Stimulated activated naive CD4-positive, alpha-beta T cell treated with Interleukin-2 at 50 U/mL for 16 hours (primary cell): ENCODE measurements around the gene RAB23.
A peak's percentile ranks its signal among the peaks of the same experiment; 100 is the strongest.

Experiments
- DNase-seq: peaks from one replicate; lab custom pipeline; 2025; lab: John Stamatoyannopoulos, UW

The RAB23 gene

DNA sequence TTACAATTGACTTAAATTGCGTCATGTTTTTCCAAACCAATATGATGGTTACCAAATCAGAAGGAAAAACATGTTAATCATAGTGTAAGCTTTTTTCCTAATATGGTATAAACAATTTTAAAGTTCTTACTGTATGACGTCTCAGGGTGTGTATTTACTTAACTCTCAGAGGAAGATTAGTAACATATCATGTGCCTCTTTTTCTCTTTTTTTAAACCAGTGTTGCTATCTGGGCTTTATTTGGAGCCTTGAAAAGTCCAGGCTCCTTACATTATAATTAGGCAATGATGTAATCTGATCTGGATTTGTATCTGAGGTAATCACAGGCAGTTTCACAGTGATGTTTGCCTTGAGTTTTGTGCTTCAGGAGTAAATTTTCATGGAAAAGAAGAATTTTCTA is 20.4 kb upstream of the RAB23 start:
- no peak for DNase-seq

DNA sequence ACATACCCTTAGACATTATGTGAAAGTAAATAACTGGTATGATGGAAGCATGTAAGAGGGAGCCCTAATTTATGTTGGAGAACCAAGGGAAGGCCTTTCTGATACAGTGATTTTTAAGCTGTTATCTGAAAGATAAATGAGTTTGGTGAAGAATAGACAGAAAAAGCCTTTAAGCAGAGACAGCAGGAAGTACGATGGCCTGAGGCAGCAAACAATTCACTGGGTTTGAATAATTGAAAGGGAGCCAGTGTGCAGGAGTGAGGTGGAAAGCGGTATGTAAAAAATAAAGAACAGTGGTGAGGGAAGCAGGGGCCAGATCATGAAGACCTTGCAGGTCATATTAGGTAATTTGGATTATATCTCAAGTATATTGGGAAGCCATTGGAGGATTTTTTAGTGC is 4.1 kb upstream of the RAB23 start:
- no peak for DNase-seq

DNA sequence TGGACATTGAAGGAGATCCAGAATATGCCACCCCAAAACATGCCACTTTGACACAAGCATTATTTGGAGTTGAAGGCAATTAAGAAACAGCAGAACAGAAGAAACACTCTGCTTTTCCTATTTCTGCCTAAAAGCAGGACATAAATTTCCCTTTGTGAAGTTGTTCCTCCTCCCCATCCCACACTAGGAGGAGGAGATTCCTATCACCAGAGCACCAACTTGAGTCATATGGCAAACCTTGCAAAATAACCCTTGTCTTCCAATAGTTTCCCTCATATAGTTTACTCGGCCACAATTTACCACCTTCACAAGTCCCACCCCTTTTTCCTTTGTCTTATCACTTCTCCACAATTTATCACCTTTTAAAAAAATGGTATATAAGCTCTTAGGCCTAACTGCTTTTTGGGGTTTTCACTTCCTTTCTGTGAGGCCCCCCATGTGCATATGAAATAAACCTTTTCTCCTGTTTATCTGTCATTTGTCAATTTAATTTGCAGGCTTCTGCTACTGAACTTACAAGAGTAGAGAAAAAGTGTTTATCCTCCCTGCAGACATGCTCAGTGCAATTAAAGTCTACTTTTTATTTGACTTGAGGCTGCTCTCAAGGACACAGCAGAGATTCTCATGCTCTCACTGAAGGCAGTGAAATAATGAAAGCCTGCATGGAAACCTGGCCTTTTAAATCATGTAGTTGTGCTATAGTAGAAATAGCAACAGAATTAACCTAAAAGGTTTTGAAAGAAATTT is 2.8 kb upstream of the RAB23 start:
- no peak for DNase-seq

DNA sequence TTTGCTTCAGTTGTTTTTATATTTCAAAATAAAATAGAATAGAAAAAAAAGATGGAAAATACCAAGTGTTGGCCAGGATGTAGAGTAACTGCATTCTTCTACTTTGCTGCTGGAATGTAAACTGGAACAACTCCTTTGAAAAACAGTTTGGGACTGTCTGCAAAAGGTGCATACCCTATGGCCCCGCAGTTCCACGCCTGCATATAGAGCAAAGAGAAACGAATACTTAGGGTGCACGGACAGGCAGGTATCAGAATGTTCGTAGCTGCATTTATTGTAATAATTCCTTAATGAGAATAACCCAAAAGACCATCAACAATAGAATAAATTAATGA is 603 bp upstream of the RAB23 start:
- DNase-seq = no peak

DNA sequence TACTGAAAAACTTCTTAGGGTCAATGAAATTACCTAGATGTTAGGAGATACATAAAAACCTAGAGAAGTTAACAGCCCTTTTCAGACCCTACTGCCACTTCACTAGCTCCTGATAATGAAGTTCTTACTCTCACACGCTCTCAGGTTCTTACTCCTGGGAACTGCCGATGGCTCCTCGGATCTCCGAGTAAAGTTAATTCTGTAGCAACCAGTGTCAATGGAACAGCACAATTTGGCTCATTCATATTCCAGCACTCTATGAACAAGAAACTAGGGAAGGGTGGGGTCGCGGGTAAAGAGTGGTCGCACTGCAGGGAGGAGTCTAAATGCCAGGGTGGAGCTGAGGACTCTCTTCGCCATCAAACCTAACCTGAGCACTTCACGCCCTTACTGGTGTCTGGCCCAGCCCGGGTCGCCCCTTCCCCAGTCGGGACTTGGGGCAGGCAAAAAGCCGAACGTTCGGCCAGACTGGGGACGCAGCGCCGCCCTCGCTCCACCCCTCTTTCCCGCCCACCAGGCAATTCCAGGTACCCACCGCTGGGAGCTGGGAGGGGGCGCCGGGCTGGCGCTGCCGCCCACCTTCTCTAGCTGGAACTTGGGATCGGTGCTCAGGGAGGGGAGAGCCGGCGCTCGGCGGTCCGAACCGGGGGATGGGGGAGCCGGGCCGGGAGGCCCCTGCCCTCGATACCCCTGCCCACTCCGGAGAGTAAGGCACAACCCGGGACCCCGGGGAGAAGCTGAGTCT is 744 bp downstream of the RAB23 start:
- peak; percentile 31 for DNase-seq

DNA sequence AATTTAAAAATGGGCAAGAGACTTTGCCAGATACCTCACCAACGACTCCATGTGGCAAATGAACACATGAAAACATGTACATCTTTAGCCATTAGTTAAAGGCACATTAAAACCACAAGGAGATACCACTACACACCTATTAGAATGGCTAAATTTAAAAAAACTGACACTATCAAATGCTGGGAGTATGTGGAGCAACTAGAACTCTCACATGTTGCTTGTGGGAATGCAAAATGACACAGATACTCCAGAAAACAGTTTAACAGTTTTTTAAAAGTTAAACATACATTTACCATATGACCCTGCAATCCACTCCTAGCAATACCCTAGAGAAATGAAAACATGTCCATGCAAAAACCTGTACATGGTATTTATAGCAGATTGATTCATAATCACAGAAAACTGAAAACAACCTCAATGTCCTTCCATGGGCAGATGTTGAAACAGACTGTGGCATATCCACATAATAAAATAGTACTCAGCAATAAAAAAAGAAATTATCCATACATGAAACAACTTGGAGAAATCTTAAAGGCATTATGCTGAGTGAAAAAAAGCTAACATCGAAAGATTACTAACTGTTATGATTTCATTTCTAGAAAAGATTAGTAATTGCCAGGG is 1.9 kb downstream of the RAB23 start:
- no peak for DNase-seq

DNA sequence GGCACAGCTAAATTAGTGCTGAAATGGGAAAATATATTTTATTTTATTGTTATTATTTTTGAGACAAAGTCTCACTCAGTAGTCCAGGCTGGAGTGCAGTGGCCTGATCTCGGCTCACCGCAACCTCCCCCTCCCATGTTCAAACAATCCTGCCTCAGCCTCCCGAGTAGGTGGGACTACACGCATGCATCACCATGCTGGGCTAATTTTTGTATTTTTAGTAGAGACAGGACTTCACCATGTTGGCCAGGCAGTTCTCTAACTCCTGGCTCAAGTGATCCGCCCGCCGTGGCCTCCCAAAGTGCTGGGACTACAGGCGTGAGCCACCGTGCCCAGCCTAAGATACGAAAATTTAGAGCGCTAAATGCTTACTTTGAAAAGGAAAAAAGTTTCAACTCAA is 4.8 kb downstream of the RAB23 start:
- no peak for DNase-seq

DNA sequence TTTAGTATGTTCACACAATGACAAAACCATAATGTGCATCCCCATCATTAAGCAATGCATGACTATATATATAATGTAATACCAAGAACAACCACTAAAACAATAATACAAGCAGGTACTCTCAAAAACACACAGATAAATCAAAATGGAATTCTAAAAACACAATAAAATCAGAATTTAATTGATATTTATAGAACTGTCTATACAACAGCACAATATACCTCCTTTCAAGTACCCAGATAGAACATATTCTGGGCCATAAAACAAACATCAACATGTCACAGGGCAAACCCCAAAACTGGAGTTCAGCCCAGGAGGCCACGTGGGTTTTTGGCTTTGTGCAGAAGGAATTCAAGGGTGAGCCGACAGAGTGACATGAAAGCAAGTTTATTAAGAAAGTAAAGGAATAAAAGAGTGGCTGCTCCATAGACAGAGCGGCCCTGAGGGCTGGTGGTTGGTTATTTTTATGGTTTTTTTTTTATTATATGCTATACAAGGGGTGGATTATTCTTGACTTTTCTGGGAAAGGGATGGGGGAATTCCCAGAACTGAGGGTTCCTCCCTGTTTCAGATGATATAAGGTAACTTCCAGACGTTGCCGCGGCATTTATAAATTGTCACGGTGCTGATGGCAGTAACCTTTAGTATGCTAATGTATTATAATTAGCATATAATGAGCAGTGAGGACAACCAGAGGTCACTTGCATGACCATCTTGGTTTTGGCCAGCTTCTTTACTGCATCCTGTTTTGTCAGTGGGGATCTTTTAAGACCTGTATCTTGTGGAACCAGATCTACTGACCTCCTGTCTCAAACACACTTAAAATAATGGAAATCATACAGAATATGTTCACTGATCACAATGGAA is 5.6 kb downstream of the RAB23 start:
- no peak for DNase-seq

DNA sequence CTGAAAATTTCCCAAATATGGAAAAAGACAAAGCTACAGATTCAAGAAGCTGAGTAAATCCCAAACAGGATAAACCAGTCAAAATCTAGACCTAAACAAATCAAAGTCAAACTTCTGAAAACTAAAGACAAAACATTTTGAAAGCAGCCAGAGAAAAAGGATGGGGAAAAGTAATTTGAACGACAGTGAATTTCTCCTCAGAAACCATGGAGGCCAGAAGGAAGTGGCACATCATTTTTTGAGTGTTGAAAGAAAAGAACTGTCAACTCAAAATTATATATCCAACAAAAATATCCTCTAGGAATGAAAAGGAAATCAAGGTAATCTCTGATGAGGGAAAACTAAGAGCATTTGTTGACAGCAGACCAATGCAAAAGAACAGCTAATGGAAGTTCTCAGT is 6.8 kb downstream of the RAB23 start:
- DNase-seq = no peak

DNA sequence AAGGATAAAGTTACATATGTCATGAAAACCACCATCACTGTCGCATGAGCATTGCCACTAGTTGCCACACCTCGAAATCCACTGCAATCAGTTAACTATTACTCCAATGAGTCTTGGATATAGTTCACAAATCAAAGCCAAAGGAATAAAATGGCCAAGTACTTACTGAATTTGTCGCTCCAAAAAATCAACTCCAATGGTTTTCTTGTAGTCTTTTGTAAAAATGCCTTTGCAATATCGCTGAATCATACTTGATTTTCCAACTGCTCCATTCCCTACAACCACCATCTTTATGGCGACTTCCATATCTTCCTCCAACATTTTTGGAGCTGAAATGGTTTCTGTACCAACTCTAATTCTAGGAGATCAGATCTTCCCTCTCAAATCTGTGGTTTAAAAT is 12.0 kb downstream of the RAB23 start:
- DNase-seq = no peak

DNA sequence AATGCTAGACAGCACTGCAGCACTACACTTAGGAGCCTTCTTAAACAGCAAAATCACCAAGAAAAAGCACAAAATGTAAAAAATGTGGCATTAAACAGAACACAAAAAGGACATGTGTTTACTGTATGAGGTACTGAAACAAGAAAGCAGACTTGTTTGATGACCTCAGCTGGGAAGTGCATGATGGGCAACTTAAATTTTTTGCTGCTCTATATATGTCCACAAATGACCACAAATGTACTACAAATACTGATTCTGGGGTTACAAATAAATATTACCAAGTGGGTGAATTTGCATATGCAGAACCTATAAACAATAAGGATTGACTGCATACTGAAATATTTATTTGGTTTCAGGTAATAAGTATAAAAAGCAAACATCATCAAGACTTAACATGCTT is 13.1 kb downstream of the RAB23 start:
- DNase-seq = no peak

DNA sequence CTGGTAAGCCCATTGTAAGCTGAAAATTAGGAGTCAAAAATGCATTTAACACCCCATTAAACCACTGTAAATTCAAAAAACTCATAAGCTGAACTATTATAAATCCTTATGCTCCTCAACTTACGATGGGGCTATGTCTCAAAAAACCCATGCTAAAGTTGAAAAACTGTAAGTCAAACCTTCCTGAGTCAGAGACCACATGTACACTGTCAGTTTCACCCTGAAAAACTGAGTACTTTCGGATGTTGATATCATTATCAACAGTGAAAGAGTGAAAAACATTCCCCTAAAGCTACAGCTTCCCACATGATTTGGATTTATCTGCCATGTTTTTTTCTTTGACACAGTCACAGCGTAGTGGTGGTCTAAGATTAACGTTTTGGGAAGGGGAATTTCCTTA is 14.2 kb downstream of the RAB23 start:
- no peak for DNase-seq

DNA sequence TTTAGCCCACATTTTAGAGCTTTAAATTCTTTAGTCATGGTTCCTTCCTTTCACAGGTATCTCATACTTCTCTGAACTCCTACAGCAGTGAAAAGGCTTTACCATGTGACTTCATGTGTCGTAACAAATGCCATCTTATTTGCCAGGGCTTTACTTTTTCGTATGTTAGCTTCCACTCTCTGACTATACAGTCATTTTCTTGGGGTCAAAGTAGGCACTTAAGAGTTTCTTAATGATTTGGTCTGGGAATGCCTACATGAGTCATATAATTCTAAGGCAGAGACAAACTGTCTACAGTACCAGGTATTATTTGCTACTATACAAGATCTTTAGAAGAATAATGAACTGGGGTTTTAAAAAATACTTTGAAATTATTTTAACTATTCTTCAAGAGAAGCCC is 15.0 kb downstream of the RAB23 start:
- DNase-seq = no peak

DNA sequence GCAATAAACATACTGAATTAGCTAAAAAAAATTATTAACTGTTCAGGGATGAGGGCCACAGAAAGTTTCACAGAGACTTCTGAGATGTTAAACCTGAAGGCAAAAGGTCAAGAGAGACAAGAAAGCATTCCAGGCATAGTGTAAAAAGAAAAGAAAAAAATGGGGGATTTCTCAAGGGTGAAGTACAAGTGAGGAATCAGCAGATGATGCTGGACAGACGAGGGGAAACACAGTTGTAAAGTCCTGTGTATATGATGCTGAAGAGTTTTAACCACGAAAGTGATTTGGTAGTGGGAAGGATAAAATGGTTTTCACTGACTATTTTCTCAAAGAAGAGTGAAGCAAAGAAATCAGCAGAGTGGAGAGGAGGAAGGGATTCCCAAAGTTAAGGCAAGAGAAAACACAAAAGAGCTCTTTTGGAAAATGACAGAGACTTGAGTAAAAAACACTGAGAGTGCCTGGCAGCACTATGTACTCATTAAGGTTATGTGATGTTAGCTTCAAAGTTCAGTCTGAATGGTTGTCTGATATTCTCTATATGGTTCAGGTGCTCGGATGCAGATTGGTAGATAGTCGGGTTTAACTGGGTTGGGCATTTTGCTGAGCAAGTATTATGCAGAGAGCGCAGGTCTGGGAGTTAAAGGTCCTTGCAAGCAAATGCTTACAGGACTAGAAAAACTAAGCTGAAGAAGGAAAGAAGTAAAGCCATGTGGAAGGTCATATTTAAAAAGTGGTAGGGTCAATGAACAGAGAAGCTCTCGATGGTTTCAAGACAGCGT is 16.4 kb downstream of the RAB23 start:
- DNase-seq = no peak

DNA sequence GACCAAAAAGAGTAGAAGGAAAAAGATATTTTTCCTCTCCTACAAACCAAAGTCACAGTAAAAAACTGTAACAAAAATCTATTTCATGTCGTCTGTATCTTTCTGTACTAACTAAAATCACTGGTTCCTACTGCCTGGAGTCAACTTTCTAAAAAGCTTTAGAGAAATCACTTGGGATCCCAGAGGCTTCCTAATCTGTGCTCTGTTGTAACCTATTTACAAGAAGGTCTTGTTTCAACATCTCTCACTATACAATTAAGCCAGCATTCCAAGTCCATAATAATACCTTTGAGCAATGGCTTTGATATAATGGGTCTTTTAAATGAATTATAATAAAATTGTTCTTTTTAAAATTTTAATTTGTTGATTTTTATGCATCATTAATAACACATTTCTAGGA is 20.4 kb downstream of the RAB23 start:
- DNase-seq = no peak

DNA sequence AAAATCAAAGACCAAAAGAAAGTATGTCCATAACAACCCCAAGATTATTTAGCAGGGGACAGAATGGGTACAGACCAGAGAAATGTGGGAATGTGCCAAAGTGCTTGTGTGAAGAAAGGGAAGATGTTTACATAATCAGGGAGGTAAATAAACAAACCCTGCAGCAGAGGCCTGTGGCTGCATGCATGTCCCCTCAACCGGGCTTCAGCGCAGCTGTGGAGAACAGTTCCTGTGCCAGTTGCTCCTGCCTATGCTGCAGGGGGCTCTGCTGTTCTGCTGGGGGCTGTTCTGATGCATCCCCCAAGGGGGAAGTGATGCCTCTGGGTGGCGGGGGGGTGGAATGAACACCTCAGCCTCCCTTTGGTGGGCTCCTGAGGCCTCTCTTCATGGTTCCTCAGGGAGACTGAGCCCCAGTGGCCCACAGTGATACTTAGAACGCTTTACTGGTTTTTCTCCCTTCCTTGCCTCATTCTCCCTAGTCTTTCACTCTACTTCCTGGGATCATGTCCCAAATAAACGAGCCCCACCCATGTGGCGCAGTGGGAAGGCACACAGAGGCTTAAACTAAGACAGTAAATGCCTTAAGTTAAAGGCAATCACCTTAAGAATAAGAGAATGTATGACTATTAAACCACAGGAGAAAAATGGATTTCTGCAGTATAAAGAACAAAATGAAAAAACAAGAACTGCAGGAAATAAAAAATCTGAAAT is 23.0 kb downstream of the RAB23 start:
- no peak for DNase-seq

DNA sequence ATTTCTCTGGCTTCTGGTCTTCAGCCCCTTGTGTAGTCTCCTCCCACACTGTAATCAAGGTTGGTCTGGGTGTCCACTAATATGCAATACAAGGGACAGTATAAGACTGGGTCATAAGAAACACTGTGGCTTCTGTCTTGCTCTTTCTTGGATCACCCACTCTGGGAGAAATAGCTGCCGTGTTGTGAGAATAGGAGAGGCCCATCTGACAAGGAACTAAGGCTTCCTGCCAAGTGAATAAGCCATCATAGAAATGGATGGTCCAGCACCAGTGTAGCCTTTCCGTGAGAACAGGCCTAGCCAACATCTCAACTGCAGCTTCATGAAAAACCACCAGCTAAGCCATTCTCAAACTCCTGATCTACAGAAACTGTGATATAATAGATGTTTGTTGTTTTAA is 26.6 kb downstream of the RAB23 start:
- DNase-seq = no peak

DNA sequence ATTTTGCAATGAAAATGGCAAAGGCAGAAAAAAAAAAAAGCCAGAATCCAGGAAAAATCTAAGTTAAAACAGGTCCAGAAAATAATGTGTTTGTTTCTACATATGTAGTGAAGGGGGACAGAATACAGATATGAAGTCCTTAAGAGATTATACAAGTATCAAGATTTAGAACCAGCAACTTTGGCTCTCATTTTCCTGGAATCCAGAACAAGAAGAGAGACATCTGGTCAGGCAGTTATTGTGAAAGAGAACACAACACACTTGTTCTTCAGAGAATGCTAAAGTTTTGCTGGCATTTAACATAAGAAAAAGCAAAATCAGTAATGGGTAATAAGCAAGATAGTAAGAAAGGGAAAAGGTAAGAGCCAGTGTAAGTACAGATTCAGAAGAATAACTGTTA is 28.9 kb downstream of the RAB23 start:
- DNase-seq = no peak

DNA sequence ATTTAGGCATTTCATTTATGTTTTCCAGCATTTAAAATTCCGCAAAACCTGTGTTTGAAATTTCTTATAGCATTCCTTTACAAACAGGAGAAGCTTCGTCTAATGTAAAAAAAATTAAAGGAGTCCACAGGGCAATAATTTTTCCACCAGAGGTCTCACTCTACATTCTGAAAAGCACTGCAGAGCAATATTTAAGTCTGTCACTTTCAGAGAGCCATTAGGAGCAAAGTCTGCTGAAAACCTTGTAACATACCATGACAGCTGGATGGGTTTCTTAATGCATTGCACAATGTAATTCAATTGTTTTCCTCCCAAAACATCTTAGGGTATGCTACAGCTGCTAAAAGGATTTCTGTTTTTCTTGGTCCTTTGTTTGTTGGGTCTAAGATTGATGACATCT is 32.0 kb downstream of the RAB23 start:
- no peak for DNase-seq

DNA sequence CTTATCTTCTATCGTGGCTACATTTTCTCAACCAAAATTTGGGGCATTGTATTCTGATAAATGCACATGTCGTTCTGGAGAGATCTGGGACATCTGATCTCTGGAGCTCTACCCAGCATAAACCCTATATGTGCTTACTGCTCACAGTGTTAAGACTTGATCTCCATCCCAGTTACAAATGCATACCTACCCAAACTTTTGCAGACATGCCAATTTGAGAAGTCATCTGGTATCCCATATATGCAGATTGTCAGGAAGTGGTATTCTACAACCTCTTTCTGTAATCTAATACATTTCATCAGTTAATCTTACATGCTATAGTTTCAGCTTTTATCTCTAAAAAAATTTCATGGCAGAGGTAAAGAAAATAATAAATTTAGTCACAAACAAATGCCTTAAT is 38.8 kb downstream of the RAB23 start:
- no peak for DNase-seq

DNA sequence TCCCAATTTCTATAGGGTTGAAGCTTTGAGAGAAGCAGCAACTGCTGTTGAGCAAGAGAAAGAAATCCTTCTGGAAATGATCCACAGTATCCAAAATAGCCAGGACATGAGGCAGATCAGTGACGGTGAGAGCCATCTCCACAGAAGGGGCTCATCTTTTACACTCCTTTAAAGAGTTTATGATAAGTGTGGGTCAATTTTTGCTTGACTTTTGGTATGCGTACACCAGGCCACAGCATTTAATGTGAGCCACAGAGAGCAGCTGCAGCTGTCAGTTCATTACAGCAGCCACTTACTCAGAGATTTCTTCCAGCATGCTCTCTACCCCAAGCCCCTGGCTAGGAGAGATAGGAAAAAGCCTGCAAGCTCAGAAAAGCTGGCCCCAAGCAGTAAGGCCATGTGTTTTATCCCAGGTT is 40.1 kb downstream of the RAB23 start:
- no peak for DNase-seq
